C4-2B (cell line): Measurements from ENCODE around the gene CRIP2.

Experiments
- ZFX ChIP-seq: fragments of 450-650 bp; IDR thresholded peaks from 2 replicates; pipeline ENCODE4 v1.6.1; 2017
- TF ChIP-seq, protein P1 (sequence below): fragments of 450-650 bp; conservative IDR thresholded peaks from 2 replicates; pipeline ENCODE4 v1.5.1; 2017; ENCODE audit warnings: mild to moderate bottlenecking

DNA sequence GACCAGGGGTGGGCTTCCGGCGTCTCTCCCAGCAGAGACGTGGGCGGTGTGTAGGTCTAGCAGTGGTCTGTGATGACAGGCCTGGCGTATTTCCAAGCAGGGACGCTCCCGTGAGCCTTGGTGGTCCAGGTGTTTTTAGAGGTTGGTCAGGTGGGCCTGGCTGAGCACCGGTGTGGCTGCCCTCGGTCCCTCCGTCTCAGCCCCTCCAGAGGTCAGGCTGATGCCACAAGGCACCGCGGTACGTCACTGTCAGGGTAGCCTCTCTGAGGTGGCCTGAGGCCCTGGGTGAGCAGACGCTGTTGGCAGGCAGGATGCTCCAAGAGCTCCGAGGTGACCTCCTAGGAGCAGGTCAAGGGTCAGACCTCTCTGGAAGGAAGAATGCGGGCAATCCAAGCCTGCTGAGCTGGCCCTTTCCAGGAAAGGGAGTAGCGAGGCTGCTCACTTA lies 41.4 kb upstream of the CRIP2 start:
- TF ChIP-seq, protein P1, sequence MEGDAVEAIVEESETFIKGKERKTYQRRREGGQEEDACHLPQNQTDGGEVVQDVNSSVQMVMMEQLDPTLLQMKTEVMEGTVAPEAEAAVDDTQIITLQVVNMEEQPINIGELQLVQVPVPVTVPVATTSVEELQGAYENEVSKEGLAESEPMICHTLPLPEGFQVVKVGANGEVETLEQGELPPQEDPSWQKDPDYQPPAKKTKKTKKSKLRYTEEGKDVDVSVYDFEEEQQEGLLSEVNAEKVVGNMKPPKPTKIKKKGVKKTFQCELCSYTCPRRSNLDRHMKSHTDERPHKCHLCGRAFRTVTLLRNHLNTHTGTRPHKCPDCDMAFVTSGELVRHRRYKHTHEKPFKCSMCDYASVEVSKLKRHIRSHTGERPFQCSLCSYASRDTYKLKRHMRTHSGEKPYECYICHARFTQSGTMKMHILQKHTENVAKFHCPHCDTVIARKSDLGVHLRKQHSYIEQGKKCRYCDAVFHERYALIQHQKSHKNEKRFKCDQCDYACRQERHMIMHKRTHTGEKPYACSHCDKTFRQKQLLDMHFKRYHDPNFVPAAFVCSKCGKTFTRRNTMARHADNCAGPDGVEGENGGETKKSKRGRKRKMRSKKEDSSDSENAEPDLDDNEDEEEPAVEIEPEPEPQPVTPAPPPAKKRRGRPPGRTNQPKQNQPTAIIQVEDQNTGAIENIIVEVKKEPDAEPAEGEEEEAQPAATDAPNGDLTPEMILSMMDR = no peak
- TF ChIP-seq ZFX = no peak
